CD4-positive, CD25-positive, alpha-beta regulatory T cell (primary cell): Measurements from ENCODE around the gene SLC66A2. TPM values are rescaled to one million over a fixed set of nuclear protein-coding genes. Genes with fewer than 3 reads are reported as not detected.

ENCODE experiments used
- ATAC-seq, 2 donors: fragments of 150-1000 bp; cut with Tn5 transposase; one replicate each; pipeline ENCODE4 v1.10.0; 2021; ENCODE audit warnings: low read depth in 2 of 2, moderate number of reproducible peaks in 2 of 2, moderate library complexity in 1 of 2
- DNase-seq, 3 donors: peaks; one replicate each; pipeline versions ENCODE4 v3.0.0 to v3.0.0-alpha.2; 2012 to 2022; ENCODE audit warnings: mixed read lengths in 1 of 3
- H3K27ac ChIP-seq: one replicate; pipeline ENCODE4 v1.7.0; 2013; ENCODE audit warnings: mild to moderate bottlenecking, low read length; ENCODE audit not compliant: insufficient read depth, poor library complexity, severe bottlenecking
- H3K27me3 ChIP-seq: one replicate; pipeline ENCODE4 v1.7.0; 2013; ENCODE audit warnings: low read length; ENCODE audit not compliant: control insufficient read depth, insufficient read depth
- H3K36me3 ChIP-seq: one replicate; pipeline ENCODE4 v1.7.0; 2013; ENCODE audit warnings: mild to moderate bottlenecking, low read length, moderate library complexity; ENCODE audit not compliant: control insufficient read depth, insufficient read depth
- H3K4me1 ChIP-seq: 2 replicates; pipeline ENCODE4 v1.7.0; 2013; ENCODE audit warnings: mild to moderate bottlenecking, low read length; ENCODE audit not compliant: insufficient read depth, control insufficient read depth, poor library complexity, severe bottlenecking
- H3K4me3 ChIP-seq: one replicate; pipeline ENCODE4 v1.7.0; 2013; ENCODE audit warnings: low read depth, mild to moderate bottlenecking, low read length, moderate library complexity
- H3K9me3 ChIP-seq, 2 experiments: 1 replicate in 1 of 2; 2 replicates in 1 of 2; pipeline ENCODE4 v1.7.0; 2013; ENCODE audit warnings: low read length in 2 of 2, mild to moderate bottlenecking in 1 of 2, moderate library complexity in 1 of 2; ENCODE audit not compliant: control insufficient read depth in 2 of 2
- H3K27ac Mint-ChIP-seq, 3 donors: one replicate each; pipeline ENCODE4 v1.8.0; 2020 to 2022; ENCODE audit warnings: mild to moderate bottlenecking in 3 of 3, mixed read lengths in 3 of 3, moderate library complexity in 2 of 3
- H3K27me3 Mint-ChIP-seq: one replicate; pipeline ENCODE4 v1.8.0; 2022; ENCODE audit warnings: mild to moderate bottlenecking, mixed read lengths
- H3K36me3 Mint-ChIP-seq: one replicate; pipeline ENCODE4 v1.8.0; 2020; ENCODE audit warnings: mixed read lengths
- H3K4me1 Mint-ChIP-seq, 4 donors: one replicate each; pipeline ENCODE4 v1.8.0; 2020 to 2022; ENCODE audit warnings: mixed read lengths in 4 of 4, mild to moderate bottlenecking in 1 of 4
- H3K4me3 Mint-ChIP-seq, 4 donors: one replicate each; pipeline ENCODE4 v1.8.0; 2020 to 2022; ENCODE audit warnings: mild to moderate bottlenecking in 4 of 4, mixed read lengths in 4 of 4, moderate library complexity in 3 of 4
- H3K9me3 Mint-ChIP-seq, 7 donors: one replicate each; pipeline ENCODE4 v1.8.0; 2020 to 2022; ENCODE audit warnings: mixed read lengths in 7 of 7, mild to moderate bottlenecking in 3 of 7, moderate library complexity in 2 of 7
- polyA plus RNA-seq, 4 donors: library from polyadenylated mRNA; unstranded; fragments of 300-500 nt; fragmentation: Illumina TruSeq; gene quantifications; one replicate each; pipeline ENCODE4 v1.2.3, GENCODE V29; 2021
- total RNA-seq: library from RNA; stranded (reverse); gene quantifications from one replicate; pipeline ENCODE4 v1.2.3, GENCODE V29; 2022

SLC66A2 gene
- total and polyA plus RNA-seq, 5 donors from 2014 or later = 11.7 to 49.6 (median 14.4) TPM

DNA sequence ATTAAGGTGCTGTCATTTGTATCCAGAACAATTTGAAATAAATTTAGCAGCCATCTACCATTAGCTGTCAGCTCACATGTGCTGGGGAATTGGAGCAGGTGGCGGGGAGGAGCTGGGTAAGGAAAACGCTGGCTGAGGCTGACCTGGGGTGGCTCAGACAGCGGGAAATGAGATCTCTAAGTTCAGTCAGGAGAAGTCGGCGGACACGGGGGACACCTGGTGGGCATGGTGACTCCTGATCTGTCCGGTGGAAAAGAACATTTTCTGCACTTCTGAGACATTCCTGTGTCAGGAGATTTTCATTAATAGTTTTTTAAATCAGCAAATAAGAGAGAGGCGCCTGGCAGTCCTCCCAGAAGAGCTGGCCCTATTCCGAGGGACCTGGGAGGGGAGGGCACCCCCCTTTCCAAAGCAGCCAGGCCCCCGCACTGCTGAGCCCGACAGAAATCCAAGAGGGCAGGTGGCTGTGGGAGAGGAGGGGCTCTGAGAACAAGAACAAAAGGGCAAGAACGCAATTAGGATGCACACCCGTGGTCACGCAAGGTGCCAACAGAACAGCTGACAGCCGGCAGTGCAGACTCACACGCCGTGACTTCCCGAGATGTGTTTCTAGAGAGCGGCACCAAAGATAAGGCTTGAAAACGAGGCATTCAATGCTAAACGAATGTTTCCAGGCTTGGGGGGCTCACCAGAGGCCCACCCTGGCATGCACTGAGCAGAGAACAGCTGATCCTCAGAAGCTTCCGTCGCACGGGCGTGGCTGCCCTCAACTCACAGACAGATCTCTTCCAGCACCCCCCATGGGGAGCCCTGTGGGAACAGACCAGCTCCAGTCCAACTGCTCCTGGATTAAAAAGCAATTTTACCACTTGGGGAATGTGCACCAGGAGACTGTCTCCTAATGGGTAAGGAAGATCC is 26.4 kb downstream of the SLC66A2 start:
- DNase-seq = no peak
- no peak overlapping the region for H3K4me3 Mint-ChIP-seq

DNA sequence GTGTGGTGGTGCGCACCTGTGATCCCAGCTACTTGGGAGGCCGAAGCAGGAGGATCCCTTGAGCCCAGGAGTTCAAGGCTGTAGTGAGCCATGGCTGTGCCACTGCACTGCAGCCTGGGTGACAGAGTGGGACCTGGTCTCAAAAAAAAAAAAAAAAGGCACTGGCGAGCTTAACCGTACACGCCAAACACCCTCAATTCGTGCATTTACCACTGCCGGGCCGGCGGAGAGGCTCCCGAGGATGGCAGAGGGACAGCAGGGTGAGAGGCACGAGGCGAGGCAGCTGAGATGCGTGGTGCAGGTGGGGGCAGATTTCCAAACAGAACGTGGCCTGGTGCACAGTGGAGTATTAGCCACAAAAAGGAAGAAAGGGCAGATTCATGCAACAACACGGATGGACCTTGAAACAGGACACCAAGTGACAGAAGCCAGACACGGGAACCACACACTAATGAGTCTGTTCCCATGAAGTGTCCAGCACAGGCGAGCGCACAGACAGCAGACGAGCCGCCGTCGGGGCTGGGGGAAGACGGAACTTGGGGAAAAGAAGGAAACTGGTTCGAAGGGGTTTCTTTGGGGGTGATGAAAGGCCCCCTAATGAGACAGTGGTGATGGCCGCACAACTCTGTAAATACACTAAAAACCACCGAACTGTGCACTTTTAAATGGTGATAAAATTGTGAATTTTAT is 27.4 kb downstream of the SLC66A2 start:
- H3K36me3 Mint-ChIP-seq = peaks cover 27% of the 10 kb centered on the region
- peaks cover 2 to 5% (median 4%) of the 10 kb centered on the region in 4 donors for H3K4me1 Mint-ChIP-seq
- H3K27me3 Mint-ChIP-seq = no peaks in the 10 kb centered on the region
- Histone ChIP-seq H3K4me1 (no peaks in the 10 kb centered on the region), H3K9me3 (peaks cover 2 to 4% of the 10 kb centered on the region in 2 experiments), H3K36me3 (peaks cover 15% of the 10 kb centered on the region), H3K27ac (no peak overlapping the region), H3K4me3 (no peak overlapping the region), H3K27me3 (no peaks in the 10 kb centered on the region)
- no peak overlapping the region for H3K4me3 Mint-ChIP-seq
- H3K9me3 Mint-ChIP-seq = peaks cover 0 to 8% (median 3%) of the 10 kb centered on the region in 7 donors
- DNase-seq (no peak), ATAC-seq (no peak)
- peak overlapping the region in 2 of 3 donors; percentile 35 to 69 for H3K27ac Mint-ChIP-seq

More for the DNA sequence above, 26.4 kb downstream of the SLC66A2 start:
- Histone ChIP-seq H3K4me1 (no peaks in the 10 kb centered on the region), H3K27me3 (no peaks in the 10 kb centered on the region), H3K4me3 (no peak overlapping the region), H3K36me3 (peaks cover 25% of the 10 kb centered on the region), H3K9me3 (peaks cover 12 to 14% of the 10 kb centered on the region in 2 experiments), H3K27ac (no peak overlapping the region)
- Mint-ChIP-seq H3K4me1 (peaks cover 3 to 5% (median 5%) of the 10 kb centered on the region in 4 donors), H3K9me3 (peaks cover 2 to 14% (median 13%) of the 10 kb centered on the region in 7 donors), H3K36me3 (peaks cover 37% of the 10 kb centered on the region), H3K27ac (no peak overlapping the region), H3K27me3 (no peaks in the 10 kb centered on the region)
- ATAC-seq = no peak

DNA sequence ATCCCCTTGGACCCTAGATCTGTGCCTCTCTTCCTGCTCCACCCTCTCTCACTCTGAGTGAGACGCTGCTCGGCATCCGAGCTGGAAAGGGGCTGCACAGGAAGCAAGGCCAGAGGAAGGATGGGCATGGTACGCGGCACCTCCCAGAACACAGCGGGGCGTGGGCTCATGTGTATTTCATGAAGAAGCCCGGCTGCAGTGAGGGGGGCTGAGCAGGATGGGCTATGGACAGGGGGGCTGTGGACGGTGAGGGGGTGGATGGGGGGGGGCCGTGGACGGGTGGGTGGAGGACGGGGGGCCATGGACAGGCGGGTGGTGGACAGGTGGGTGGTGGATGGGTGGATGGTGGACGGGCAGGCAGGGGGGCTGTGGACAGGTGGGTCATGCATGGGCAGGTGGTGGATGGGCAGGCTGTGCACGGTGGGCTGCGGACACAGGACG is 28.5 kb downstream of the SLC66A2 start:
- no peak for ATAC-seq
- Mint-ChIP-seq H3K36me3 (peaks cover 21% of the 10 kb centered on the region), H3K9me3 (peaks cover 0 to 2% (median 0%) of the 10 kb centered on the region in 7 donors), H3K4me3 (no peak overlapping the region), H3K27ac (peak overlapping the region in 1 of 3 donors; percentile 35), H3K4me1 (peaks cover 0 to 5% (median 2%) of the 10 kb centered on the region in 4 donors), H3K27me3 (no peaks in the 10 kb centered on the region)
- Histone ChIP-seq H3K27me3 (no peaks in the 10 kb centered on the region), H3K4me3 (no peak overlapping the region), H3K4me1 (no peaks in the 10 kb centered on the region), H3K36me3 (peaks cover 10% of the 10 kb centered on the region), H3K27ac (no peak overlapping the region), H3K9me3 (no peaks in the 10 kb centered on the region)
- DNase-seq = no peak

DNA sequence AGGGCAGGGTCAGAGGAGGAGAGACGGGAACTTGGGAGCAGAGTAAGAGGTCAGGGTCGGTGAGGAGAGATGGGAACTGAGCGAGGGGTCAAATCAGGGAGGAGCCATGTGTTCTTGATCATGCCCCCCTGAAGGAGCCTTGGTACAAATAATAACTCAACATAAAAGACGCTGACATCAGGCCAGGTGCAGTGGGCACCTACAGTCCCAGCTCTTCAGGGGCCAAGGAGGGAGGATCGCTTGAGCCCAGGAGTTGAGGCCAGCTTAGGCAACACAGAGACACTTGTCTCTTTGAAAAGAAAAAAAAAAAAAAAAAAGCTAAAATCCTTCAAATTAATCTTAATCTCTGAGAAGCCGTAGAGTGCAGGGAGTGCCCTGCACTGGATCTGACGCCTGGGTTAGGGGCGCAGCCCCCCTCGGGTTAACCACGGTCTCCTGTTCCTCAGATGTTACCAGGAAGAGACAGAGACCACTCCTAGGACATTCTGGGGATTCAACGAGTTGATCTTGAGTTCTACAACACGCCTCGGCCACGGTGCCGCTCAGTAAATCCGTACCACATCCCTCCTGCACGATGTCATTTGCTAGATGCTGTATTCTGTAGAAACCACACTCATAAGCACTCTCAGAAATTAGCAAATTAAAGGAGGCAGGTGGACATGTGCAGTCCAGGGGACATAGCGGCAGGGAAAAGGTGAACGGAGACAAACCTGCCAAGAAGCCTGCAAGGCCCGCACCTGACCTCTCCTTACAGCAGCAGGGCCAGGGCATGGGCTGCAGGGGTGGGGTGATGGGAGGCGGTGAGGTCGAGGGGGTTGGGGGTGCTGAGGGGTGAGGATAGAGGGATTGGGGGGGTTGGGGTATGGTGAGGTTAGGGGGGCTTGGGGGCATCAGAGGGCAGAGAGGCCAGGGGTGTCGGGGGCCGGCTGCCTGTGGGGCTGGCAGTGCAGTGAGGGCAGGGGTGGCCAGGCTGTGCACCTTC is 29.2 kb downstream of the SLC66A2 start:
- H3K4me3 Mint-ChIP-seq = no peak overlapping the region
- peaks cover 0 to 5% (median 2%) of the 10 kb centered on the region in 4 donors for H3K4me1 Mint-ChIP-seq
- Histone ChIP-seq H3K27me3 (no peaks in the 10 kb centered on the region), H3K4me1 (no peaks in the 10 kb centered on the region), H3K9me3 (no peaks in the 10 kb centered on the region), H3K27ac (no peak overlapping the region), H3K36me3 (peaks cover 10% of the 10 kb centered on the region), H3K4me3 (no peak overlapping the region)
- H3K9me3 Mint-ChIP-seq = peaks cover 0 to 3% (median 0%) of the 10 kb centered on the region in 7 donors
- H3K27ac Mint-ChIP-seq = peak overlapping the region in 1 of 3 donors; percentile 48
- ATAC-seq (no peak), DNase-seq (peak in 1 of 3 donors; percentile 41)
- peaks cover 21% of the 10 kb centered on the region for H3K36me3 Mint-ChIP-seq
- H3K27me3 Mint-ChIP-seq = no peaks in the 10 kb centered on the region

DNA sequence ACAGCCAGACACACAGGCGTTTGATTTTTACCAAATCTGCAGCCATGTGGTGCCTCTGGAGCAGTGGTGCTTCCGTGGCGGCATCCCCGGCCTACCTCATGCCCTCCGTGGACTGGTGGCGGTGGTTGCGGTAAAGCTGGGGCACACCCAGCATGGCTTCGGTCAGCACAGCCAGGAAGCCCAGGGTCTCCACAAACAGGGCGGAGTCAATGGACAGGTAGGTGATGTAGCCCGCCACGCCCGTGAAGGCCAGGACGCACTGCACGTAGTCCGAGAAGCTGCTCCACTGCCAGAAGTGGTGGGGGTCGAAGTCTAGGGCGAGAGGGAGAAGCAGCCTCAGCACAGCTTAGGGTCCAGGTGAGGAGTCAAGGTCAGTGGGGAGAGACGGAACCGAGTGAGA is 32.4 kb downstream of the SLC66A2 start:
- Mint-ChIP-seq H3K27me3 (no peaks in the 10 kb centered on the region), H3K27ac (no peak overlapping the region), H3K4me3 (no peak overlapping the region), H3K9me3 (peaks cover 0 to 3% (median 0%) of the 10 kb centered on the region in 7 donors), H3K36me3 (peaks cover 9% of the 10 kb centered on the region), H3K4me1 (peaks cover 0 to 2% (median 0%) of the 10 kb centered on the region in 4 donors)
- Histone ChIP-seq H3K36me3 (peaks cover 14% of the 10 kb centered on the region), H3K27me3 (no peaks in the 10 kb centered on the region), H3K4me1 (no peaks in the 10 kb centered on the region), H3K9me3 (no peaks in the 10 kb centered on the region), H3K27ac (no peak overlapping the region), H3K4me3 (no peak overlapping the region)
- ATAC-seq (no peak), DNase-seq (peak in 1 of 3 donors; percentile 31)

DNA sequence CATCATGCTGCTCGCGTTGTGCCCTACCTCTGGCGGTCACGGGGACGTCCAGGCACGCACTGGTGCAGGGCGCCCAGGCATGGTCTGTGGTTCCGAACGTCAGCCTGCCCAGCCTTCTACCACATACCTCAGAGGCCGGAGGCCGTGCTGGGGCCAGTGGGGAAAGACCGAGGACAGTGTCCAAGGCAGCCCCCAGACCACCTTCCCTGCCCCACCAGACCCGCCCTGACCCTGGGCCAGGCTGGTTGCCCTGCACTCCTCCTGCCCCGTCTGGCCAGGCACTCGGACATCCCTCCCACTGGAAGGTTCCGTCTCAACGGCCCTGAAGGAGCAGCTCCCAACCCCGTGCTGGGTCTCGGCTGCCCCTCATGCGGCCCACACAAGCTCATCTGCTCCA is 32.8 kb downstream of the SLC66A2 start:
- no peaks in the 10 kb centered on the region for H3K27me3 Mint-ChIP-seq
- no peak overlapping the region for H3K4me3 Mint-ChIP-seq

More for the DNA sequence above, 32.8 kb downstream of the SLC66A2 start:
- peaks cover 0 to 4% (median 0%) of the 10 kb centered on the region in 4 donors for H3K4me1 Mint-ChIP-seq
- peaks cover 10% of the 10 kb centered on the region for H3K36me3 ChIP-seq
- H3K27ac ChIP-seq = no peak overlapping the region
- no peak overlapping the region for H3K4me3 ChIP-seq
- H3K9me3 Mint-ChIP-seq = peaks cover 0 to 3% (median 0%) of the 10 kb centered on the region in 7 donors
- H3K9me3 ChIP-seq = no peaks in the 10 kb centered on the region
- no peak overlapping the region for H3K27ac Mint-ChIP-seq
- no peaks in the 10 kb centered on the region for H3K27me3 ChIP-seq
- no peak for ATAC-seq
- no peaks in the 10 kb centered on the region for H3K4me1 ChIP-seq
- DNase-seq = no peak
- H3K36me3 Mint-ChIP-seq = peaks cover 5% of the 10 kb centered on the region
